NB4 (cell line): Measurements from ENCODE around the gene TCERG1L.

Experiments
- DNase-seq: peaks from one replicate; pipeline ENCODE4 v3.0.0; 2010; ENCODE audit warnings: low read depth
- H3K4me3 ChIP-seq: one replicate; pipeline ENCODE4 v1.5.1; 2011; ENCODE audit warnings: mild to moderate bottlenecking, low read depth, low read length, moderate library complexity
- MAX ChIP-seq: IDR thresholded peaks from 2 replicates; pipeline ENCODE4 v1.6.1; 2011; ENCODE audit warnings: low read depth, low read length
- MYC ChIP-seq: IDR thresholded peaks from 2 replicates; pipeline ENCODE4 v1.6.1; 2011; ENCODE audit warnings: low read depth, low read length
- POLR2A ChIP-seq: IDR thresholded peaks from 2 replicates; pipeline ENCODE4 v1.6.1; 2011; ENCODE audit warnings: mild to moderate bottlenecking; ENCODE audit not compliant: insufficient read length; ENCODE audit errors: extremely low read depth
- TF ChIP-seq, protein P1 (sequence below): IDR thresholded peaks from one replicate; pipeline ENCODE4 v1.5.1; 2012; ENCODE audit warnings: low read depth, low read length

TCERG1L gene

GRCh38 chr10:131215776-131216175, 95.7 kb downstream of the TCERG1L start:
- DNase-seq, result no peak
- TF ChIP-seq, protein P1, sequence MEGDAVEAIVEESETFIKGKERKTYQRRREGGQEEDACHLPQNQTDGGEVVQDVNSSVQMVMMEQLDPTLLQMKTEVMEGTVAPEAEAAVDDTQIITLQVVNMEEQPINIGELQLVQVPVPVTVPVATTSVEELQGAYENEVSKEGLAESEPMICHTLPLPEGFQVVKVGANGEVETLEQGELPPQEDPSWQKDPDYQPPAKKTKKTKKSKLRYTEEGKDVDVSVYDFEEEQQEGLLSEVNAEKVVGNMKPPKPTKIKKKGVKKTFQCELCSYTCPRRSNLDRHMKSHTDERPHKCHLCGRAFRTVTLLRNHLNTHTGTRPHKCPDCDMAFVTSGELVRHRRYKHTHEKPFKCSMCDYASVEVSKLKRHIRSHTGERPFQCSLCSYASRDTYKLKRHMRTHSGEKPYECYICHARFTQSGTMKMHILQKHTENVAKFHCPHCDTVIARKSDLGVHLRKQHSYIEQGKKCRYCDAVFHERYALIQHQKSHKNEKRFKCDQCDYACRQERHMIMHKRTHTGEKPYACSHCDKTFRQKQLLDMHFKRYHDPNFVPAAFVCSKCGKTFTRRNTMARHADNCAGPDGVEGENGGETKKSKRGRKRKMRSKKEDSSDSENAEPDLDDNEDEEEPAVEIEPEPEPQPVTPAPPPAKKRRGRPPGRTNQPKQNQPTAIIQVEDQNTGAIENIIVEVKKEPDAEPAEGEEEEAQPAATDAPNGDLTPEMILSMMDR, result no peak
- TF ChIP-seq MYC (no peak), MAX (no peak), POLR2A (no peak)
- H3K4me3 ChIP-seq, result no peak overlapping the region

DNA sequence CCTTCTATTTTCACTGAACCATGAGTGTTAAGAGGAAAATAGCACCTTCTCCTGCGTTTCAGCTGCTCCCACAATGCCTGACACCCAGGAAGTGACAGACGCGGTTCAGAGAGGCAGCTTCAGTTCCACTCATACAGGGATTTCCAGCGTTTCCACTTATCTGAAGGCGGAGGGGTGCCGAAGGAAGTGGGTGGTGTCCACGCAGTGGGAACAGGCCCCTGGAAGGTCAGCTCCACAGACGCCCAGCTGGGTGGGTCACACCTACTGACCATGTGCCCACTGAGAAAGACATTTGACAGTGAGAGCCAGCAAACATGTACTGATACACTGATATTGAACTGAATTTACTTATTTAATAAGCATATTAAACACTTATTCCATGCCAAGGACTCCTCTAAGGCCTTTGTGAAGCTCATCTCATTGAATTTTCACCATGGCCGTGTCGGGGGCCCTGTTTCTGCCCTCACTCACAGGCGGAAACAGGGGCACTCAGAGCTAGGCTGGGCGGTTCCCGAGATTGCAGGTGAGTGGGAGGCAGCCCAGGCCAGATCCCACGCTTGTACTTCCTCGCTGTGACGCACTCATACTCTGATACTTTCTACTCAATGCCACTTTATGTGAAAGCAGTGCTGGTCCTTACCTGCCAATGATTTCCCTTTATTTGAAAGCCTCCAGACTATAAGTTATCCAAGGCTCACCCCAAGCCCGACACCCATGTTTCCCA, 96.8 kb downstream of the TCERG1L start:
- no peak overlapping the region for H3K4me3 ChIP-seq
- no peak for TF ChIP-seq POLR2A
- TF ChIP-seq, protein P1, result no peak
- TF ChIP-seq MYC, result no peak
- TF ChIP-seq MAX, result no peak
- DNase-seq, result no peak

DNA sequence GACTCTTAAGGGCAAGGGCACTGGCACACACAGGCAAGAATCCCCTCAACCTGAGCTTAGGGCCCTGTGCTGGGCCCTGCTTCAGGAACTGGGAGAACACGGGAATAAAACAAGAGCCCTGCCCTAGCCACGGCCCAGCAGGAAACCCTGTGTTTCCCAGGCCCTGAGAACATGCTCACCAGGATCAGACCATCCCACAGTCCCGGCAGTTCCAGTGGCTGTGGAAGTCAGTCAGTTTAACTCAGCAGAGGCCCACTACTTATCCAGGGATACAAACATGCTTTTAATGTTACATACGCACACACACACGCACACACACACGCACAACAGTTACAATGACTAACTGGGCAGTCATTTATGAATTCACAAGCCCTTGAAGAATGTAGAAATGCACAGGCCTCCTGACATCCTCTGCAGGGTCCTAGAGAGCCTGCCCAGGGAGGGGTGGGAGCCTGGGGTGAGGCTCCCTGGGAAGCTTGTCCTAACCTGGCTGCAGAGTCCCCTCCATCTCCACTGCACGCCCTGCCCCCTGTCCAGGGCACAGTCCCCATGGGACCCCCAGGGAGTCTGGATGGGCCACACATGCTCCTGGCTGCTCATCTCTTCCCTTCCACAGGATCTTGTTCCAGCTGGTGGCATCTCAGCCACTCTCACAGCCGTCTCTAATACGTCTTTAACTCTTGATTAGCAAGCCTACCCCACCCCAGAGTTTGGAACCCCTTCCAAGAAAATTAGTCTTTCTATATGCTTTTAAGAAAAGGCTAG, 97.6 kb downstream of the TCERG1L start:
- no peak for DNase-seq
- H3K4me3 ChIP-seq, result no peak overlapping the region
- TF ChIP-seq MAX, result no peak
- no peak for TF ChIP-seq POLR2A
- TF ChIP-seq, protein P1, result no peak
- no peak for TF ChIP-seq MYC

- H3K4me3 ChIP-seq, result no peak overlapping the region
- no peak for DNase-seq
- TF ChIP-seq MAX (no peak), MYC (no peak), POLR2A (no peak)
- TF ChIP-seq, protein P1, result no peak
These were observed 98.7 kb downstream of the TCERG1L start for GRCh38 chr10:131212763-131213325.

- TF ChIP-seq MAX (no peak), POLR2A (no peak), MYC (no peak)
- TF ChIP-seq, protein P1, result no peak
- DNase-seq, result no peak
- no peak overlapping the region for H3K4me3 ChIP-seq
These were observed 99.4 kb downstream of the TCERG1L start for GRCh38 chr10:131211965-131212619.
